HG03558 (cell line): ENCODE measurements around the gene YWHAG.
"Not testable (repeated sequence)": the region's sequence is repeated elsewhere in the genome, so short reads cannot be mapped to it uniquely, and the experiment has no call there.

Source experiments
- ATAC-seq: cut with Tn5 transposase; IDR thresholded peaks from one replicate; pipeline ENCODE4 v1.9.1; 2021; ENCODE audit warnings: moderate number of reproducible peaks; ENCODE audit not compliant: unreplicated experiment; ENCODE audit errors: extremely low read depth

YWHAG gene

GRCh38 chr7:76352193-76352592 is 6.6 kb downstream of the YWHAG start:
- ATAC-seq: no peak

GRCh38 chr7:76351372-76351771 is 7.4 kb downstream of the YWHAG start:
- no peak for ATAC-seq

DNA sequence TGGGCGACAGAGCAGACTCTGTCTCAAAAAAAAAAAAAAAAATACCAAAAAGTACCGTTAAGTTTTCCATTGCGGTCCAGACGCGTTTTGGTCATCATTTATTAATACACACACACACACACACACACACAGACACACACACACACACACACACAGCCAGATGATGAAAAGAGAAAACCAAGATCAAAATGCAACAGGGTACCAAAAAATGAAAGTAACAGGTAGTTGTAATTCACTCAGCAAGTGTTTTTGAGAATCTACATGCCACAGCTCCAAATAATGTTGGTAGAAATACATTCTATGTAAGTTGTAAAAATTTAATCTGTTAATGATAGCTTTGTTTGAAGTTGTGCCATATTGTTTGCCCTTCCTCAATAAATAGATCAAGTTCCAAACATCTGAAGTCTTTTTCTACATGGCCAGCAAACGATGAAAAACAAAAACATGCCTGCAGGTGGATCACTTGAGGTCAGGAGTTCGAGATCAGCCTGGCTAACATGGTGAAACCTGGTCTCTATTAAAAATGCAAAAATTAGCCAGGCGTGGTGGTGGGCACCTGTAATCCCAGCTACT is 9.4 kb downstream of the YWHAG start:
- no peak for ATAC-seq

GRCh38 chr7:76347710-76348109 is 11.1 kb downstream of the YWHAG start:
- no peak for ATAC-seq

DNA sequence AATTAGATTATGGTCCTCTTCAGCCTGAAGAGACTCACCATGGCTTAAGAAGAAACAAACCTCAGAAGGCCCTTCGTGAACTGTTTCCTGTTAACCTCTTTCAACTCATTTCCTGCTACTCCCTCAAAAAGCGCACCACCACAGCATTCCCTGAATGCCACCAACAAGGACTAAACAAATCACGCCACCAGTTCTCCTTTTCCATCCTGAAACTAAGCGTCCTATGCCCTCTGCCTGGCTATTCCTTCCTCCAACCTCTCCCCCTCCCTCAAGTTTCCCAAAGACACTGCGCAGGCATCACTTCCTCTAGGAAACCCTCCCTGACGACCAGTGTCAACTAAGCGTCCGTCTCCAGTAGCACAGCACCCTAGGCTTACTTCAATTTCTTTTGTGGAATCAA is 12.0 kb downstream of the YWHAG start:
- ATAC-seq: no peak

DNA sequence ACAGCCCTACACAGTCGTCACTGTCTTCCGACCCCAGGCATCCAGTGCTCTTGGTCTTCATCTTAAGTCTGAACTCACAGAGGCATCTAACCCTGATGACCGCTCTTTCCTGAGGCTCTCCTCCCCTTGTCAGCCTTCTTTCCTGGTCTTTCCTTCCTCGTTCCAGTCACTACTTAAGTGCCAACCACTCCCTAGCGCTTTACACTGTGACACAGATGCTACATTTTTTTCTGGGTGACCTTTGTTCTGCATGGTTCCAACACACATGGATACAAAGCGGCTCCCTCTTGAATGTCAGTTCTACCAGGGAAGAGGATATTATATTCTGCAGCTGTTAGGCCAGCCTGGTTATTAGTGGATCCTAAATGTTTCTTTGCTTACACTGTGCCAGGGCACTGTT is 12.7 kb downstream of the YWHAG start:
- no peak for ATAC-seq

- ATAC-seq: no peak
These were observed 14.9 kb downstream of the YWHAG start for GRCh38 chr7:76343931-76344321.

DNA sequence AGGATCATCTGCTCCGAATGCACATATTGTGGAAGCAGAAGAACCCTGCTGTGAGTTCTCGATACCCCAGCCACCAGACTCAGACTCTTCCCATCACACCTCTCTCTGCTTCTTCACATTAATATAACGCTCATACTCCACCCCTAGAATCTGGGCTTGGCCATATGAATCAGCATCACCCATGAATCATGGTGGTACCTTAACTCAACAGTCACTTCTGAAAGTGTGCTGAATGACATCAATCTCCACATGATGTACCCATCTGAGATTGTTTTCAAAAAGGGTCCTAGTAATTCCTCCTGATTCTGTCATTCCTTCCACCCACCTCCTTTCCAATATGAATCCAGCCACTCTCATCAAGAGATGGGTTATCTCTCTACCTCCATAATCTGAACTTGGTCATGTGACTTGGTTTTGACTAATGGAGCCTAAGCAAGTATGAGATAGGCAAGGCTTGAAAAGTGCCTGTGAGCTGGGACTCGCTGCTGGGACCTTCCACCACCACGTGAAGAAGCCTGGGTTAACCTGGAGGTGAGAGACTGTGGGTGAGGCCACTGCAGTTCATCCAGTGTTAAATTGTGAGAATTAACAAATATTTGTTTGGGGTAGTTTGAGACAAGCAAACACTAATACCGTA is 15.4 kb downstream of the YWHAG start:
- ATAC-seq: no peak

DNA sequence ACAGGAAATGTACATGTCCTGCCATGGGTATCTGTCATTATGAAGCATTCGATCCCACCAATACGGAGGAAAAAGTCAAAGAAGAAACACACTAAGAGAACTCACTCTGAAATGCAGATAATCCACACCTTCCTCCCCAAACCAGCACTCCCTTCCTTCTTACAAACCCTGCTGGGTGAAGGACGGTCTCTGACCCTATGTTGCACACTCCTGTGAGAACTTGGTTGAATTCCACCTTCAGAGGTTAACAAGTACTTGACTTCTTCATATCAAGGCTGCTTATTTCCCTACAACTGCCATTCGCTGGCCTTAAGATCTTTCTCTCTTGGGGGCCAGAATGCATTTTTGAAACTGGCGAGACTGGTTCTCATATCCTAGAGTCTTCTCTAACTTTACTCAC is 16.6 kb downstream of the YWHAG start:
- no peak for ATAC-seq

- no peak for ATAC-seq
These were observed 18.1 kb downstream of the YWHAG start for GRCh38 chr7:76340617-76341131.

GRCh38 chr7:76338298-76339084 is 20.3 kb downstream of the YWHAG start:
- no peak for ATAC-seq

GRCh38 chr7:76337147-76337546 is 21.6 kb downstream of the YWHAG start:
- ATAC-seq: no peak

GRCh38 chr7:76336094-76336493 is 22.7 kb downstream of the YWHAG start:
- ATAC-seq: no peak

DNA sequence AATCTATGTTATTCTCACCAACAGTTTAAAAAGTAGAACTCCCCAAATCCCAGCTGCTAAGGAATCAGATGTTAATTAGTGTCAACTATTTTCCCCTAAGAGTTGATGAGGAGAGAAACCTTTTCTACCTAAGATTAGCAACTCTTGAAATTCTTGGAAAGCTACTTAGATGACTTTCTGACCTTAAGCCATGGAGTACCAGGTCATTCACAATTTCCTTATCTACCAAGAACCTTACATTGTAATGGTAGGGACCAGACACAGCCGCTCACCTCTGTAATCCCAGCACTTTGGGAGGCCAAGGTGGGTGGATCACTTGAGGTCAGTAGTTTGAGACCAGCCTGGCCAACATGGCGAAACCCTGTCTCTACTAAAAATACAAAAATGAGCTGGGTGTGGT is 23.4 kb downstream of the YWHAG start:
- not testable (repeated sequence) for ATAC-seq

GRCh38 chr7:76334320-76334967 is 24.3 kb downstream of the YWHAG start:
- ATAC-seq: no peak

DNA sequence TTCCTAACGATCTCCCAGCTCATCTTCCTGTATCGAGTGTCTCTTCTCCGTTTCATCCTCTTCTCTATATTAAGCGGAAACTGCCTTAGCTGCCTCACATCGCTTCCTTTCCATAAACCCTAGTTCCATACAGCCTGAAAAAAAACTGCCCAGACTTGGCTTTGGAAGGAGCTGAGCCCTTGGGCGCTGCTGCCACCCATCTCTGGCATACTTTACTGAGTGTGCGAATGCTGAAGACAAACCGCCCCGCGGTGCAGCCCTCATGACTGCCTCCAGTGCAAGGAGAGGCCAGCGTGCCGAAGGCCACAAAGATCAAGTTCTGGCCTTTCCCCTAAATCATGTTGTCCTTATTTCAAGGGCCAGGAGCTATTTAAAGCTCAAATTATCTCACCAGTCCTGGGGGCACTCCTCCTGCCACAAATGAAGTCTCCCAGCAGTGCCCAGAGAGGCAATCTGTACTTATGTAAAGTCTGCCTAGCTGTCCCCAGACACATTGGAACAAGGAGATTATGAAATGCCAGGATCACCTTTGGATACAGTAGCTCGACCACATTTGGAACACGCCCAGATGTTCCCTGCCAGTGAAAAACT is 25.2 kb downstream of the YWHAG start:
- no peak for ATAC-seq

- ATAC-seq: no peak
These were observed 26.7 kb downstream of the YWHAG start for GRCh38 chr7:76332078-76332477.

DNA sequence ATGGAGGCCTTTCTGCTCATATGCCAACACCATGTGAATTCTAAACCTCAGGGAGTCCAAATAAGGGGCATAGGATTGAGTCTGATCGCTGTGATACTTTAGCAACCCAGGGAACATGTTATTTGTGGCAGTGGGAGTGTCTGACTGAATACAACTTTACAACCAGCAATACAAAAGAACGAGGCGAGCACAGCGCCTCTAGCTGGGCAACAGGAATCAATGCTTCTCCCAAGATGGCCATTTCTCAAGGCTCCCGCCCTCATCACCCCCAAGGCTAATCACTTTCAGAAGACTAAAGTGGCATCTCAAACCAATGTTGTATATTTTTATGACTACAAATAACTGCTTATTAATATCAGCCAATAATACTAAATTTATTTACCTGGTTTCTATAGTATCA is 28.1 kb downstream of the YWHAG start:
- no peak for ATAC-seq

DNA sequence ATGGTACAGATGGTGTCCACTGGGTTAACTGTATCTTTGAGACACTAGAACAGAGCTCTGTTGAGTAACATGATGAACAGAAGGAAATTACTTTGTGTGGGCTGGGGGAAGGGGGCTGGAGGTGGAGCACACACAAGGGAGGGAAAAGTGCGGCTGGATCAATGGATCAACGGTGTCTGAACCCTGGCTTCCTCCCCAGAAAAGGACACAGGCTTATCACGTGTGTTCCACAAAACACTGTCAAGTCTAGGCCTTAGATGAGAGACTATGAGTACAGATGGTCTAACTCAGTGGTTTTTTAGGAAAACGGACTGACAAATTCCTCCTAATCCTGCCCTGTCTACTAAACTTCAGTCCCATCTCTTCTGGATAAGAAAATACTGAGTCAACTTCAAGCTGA is 28.5 kb downstream of the YWHAG start:
- no peak for ATAC-seq

- ATAC-seq: no peak
These were observed 29.3 kb downstream of the YWHAG start for GRCh38 chr7:76329479-76329878.

DNA sequence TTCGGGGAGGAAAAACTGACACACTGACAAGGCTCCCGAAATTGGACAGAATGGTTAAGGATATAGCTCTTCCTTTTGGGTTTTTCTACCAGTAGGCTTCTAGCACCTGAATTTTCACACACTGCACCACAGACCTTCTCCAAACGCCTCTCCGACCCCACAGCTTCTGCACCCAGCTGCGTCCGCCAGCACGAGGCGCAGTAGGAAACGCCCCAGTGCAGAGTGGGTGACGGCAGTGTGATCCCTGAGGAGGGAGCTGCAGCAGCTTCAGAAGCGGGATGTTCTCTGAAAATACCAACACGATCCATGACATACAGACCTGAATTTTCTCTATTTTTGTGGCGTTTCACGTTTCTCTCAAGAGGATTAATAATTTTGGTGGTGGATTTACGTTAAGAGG is 30.4 kb downstream of the YWHAG start:
- ATAC-seq: no peak
